GM21390 (cell line): ENCODE measurements around the gene MCM9.
A peak's percentile ranks its signal among the peaks of the same experiment; 100 is the strongest.

Experiments used
- ATAC-seq: cut with Tn5 transposase; IDR thresholded peaks from one replicate; pipeline ENCODE4 v1.9.1; 2021; ENCODE audit not compliant: unreplicated experiment

Gene MCM9

DNA sequence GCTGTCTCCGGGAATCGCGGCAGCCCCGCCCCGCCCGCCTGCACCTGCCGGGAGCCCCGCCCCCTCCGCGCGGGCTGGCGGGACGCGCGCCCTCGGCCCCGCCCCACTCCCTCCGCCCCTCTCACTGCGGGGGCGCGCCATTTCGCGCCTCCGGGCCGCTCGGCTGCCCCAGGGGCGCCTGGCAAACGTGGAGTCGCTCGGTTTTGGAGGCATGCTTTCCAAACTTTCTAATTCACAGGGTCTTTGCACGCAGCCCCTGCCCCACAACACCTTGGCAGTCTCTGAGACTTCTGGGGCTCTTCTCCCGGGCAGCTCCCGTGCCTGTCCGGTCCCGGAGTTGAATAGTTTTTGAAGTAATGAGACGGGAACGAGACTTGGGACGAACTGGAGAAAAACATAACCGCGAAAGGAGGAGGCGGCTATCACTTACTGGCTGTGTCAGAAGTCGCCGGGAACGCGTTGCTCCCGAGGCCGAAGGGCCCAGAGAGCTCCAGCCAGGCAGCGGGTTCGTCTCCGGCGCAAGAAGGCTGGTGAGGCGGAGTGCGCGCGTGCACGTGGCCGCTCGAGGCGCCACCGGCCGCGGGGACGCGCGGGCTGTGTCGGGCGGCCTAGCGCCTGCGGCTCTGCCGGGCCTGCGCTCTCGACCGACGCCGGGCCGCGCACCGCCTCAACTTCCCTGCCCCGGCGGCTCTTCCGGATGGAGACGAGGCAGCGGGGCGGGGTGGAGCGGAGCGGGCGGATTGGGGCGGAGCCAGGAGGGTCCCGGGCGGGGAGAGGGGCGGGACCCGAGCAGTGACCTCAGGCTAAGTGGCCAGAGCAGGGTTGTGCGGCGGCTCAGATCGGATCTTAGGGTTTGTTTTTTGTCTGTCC is at the start of gene MCM9:
Gene MCM9 (minus strand): TSS at position 699 of the 870 bp plus-strand sequence. CDS start 3,436 bp downstream, outside the sequence.
- peak; percentile 94 for ATAC-seq

GRCh38 chr6:118984342-118984741 is 49.4 kb upstream of the MCM9 start:
- peak; percentile 53 for ATAC-seq

DNA sequence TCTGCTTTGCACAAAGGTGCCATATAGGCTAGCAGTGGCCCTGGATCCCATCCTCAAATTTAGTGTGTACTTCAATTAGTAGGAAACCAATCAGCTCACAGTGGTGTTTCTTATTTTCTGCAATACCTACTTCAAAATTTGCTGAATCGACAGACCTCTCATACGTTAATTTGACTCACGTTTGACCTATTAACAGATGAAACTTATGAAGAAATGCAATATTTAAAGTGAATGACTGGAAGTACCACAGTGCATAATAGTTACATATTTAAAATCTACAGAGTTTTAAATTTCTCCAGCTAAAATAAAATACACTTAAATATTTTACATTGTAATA is 47.6 kb upstream of the MCM9 start:
- ATAC-seq, result no peak

GRCh38 chr6:118981884-118982574 is 47.1 kb upstream of the MCM9 start:
- no peak for ATAC-seq

GRCh38 chr6:118980063-118980462 is 45.1 kb upstream of the MCM9 start:
- no peak for ATAC-seq

DNA sequence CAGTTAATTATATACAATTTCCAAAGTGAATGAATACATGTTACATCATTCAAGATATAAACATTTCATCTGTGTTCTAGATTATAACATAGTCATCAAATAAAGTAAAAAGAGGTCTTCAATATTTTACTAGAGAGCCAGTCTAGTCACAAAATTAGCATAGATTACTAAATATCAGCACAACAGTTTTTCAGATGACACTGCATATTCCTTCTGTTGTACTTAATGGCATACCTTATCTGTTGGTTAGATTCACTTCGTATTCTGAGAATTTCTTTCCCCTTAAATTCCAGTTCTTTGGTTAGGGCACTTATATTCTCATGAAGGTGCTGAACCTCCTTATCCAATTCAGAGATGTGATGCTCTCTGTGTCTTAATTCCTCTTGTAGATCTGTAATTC is 39.8 kb upstream of the MCM9 start:
- no peak for ATAC-seq

- no peak for ATAC-seq
Observed at GRCh38 chr6:118971682-118972081, 36.7 kb upstream of the MCM9 start.

- ATAC-seq, result no peak
Observed at GRCh38 chr6:118970866-118971265, 35.9 kb upstream of the MCM9 start.

GRCh38 chr6:118968416-118968815 is 33.5 kb upstream of the MCM9 start:
- ATAC-seq, result no peak

DNA sequence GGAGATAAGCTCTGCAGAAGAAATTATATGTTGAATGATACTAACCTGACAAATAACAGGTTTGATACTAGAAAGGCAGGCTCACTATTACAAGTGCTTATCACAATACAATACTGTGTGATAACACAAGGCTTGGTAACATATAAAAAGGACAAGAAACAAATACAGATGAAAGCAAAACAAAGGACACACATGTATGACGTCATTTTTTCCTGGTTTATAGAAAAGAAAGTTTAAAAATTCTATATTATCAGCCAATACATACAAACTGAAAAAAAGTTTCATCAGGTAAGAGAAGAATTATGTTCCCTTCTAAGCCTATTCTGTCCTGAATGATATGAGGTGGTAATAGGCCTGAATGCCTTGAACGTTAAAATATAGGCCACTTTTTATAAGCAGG is 32.3 kb upstream of the MCM9 start:
- no peak for ATAC-seq

DNA sequence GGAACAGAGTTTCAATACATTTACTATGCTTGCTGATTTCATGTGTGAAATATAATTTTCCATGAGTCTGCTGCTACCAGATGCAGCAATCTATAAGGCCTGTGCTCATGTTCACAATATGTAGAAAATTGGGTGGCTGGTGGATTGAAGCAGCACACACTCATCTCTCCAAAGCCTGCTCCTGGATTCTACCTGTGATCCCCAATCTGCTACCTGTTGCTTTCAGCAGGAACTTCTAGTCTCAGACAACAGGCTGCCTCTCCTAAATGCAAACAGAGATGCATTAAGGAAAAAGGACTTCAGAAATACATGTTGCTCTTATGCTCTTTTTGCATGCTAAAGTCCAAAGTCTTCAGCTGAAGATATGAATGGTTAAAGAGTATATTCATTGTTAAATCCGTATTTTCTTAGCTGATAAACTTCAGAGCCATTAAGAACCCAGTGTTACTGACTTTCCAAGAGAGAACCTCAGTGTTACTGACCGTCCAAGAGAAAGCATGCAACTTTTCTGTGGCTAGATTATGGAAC is 30.9 kb upstream of the MCM9 start:
- ATAC-seq, result no peak

DNA sequence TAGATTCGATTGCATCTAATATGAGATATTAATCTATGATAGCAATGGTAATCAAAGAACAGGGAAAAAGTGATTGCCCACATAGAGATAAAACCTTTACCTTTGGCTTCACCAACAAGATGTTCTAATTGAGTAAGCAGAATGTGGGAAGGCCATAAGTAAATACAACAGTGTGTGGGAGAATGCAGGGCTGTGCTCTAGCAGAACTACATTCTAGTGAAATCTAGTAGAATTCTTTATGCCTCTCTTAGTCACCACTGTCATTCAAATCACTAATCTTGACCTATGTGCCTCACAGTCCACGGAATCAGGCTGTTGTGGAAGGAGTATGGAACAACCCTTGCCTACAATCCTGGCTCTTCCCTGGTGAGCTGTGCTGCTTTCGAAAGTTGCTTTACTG is 30.4 kb upstream of the MCM9 start:
- no peak for ATAC-seq

GRCh38 chr6:118963003-118963402 is 28.0 kb upstream of the MCM9 start:
- ATAC-seq, result no peak

- no peak for ATAC-seq
Observed at GRCh38 chr6:118959903-118960302, 24.9 kb upstream of the MCM9 start.

DNA sequence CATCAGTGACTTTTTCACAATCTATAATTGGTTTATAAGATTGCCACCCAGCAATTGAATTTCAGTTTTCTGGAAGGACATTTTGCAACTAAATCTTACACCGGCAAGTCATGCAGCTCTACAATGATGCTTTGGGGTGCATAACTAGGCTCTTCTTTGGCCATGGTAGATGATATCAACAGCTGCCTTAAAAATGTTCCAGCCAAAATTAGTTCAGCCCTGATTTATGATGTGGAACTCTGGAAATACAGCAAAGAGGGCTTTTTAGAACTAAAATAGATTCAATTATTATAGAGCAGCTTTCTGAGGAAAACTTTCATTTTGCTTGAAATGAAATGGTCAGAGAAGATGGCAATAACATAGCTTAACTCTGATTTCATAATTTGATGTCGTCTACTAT is 18.4 kb upstream of the MCM9 start:
- no peak for ATAC-seq

DNA sequence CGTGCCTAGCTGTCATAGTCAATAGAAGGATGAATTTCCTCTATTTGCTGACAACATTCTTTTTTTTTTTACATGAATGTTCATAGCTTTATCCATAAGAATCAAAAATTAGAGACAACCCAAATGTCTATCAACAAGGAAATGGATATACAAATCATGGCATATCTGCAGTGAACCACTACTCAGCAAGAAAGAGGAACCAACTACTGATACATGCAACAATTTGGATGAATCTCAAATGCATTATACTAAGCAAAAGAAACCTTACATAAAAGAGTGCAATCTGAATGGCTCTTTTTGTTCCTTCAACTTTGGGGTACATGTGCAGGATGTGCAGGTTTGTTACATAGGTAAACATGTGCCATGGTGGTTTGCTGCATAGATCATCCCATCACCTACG is 17.7 kb upstream of the MCM9 start:
- ATAC-seq, result no peak

- ATAC-seq, result no peak
Observed at GRCh38 chr6:118945217-118945616, 10.3 kb upstream of the MCM9 start.

- no peak for ATAC-seq
Observed at GRCh38 chr6:118940770-118941169, 5.8 kb upstream of the MCM9 start.

GRCh38 chr6:118939683-118940082 is 4.7 kb upstream of the MCM9 start:
- no peak for ATAC-seq

DNA sequence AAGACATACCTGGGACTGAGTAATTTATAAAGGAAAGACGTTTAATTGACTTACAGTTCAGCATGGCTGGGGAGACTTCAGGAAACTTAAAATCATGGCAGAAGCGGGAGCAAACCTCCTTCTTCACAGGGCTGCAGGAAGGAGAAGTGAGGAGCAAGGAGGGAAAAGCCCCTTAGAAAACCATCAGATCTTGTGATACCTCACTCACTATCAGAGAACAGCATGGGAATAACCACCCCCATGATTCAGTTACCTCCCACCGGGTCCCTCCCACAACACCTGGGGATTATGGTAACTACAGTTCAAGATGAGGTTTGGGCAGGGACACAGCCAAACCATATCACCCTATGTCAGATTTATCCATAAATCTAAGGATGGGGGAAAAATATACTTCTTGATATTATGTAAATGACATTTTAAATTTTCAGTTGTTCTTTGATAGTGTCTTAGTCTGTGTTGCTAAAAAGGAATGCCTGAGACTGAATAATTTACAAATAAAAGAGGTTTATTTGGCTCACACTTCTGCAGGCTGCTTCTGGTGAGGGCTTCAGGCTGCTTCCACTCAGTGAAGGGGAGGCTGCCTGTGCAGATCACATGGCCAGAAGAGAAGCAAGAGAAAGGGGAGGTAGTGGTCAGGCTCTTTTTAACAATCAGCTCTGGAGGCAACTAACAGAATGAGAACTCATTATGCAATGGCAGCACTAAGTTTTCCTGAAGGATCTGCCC is 1.2 kb upstream of the MCM9 start:
- ATAC-seq, result no peak

GRCh38 chr6:118935331-118935668 is 341 bp upstream of the MCM9 start:
- peak; percentile 9 for ATAC-seq
